GM19023 (cell line): ENCODE results near the gene STRIT1.

Experiments used
- ATAC-seq: cut with Tn5 transposase; IDR thresholded peaks from one replicate; pipeline ENCODE4 v1.9.1; 2021; ENCODE audit warnings: mild to moderate bottlenecking, moderate library complexity; ENCODE audit not compliant: unreplicated experiment

STRIT1 gene

GRCh38 chr3:155293516-155293915 is at the start of gene STRIT1:
STRIT1 (minus strand) TSS chr3:155293683.
- no peak for ATAC-seq

GRCh38 chr3:155342344-155342743 is 48.9 kb upstream of the STRIT1 start:
- ATAC-seq, result no peak

GRCh38 chr3:155339052-155339451 is 45.6 kb upstream of the STRIT1 start:
- ATAC-seq, result no peak

GRCh38 chr3:155335724-155336354 is 42.4 kb upstream of the STRIT1 start:
- no peak for ATAC-seq

GRCh38 chr3:155334914-155335723 is 41.6 kb upstream of the STRIT1 start:
- peak; percentile 76 for ATAC-seq

- ATAC-seq, result no peak
These were observed 40.9 kb upstream of the STRIT1 start for GRCh38 chr3:155334215-155334913.

GRCh38 chr3:155332716-155333115 is 39.2 kb upstream of the STRIT1 start:
- ATAC-seq, result no peak

- ATAC-seq, result no peak
These were observed 37.6 kb upstream of the STRIT1 start for GRCh38 chr3:155331078-155331477.

- no peak for ATAC-seq
These were observed 36.9 kb upstream of the STRIT1 start for GRCh38 chr3:155330370-155330769.

GRCh38 chr3:155329513-155330048 is 36.1 kb upstream of the STRIT1 start:
- no peak for ATAC-seq

- ATAC-seq, result no peak
These were observed 34.4 kb upstream of the STRIT1 start for GRCh38 chr3:155327871-155328270.

- ATAC-seq, result no peak
These were observed 33.9 kb upstream of the STRIT1 start for GRCh38 chr3:155327430-155327829.

GRCh38 chr3:155326901-155327300 is 33.4 kb upstream of the STRIT1 start:
- no peak for ATAC-seq

GRCh38 chr3:155326244-155326643 is 32.8 kb upstream of the STRIT1 start:
- no peak for ATAC-seq

- ATAC-seq, result no peak
These were observed 31.9 kb upstream of the STRIT1 start for GRCh38 chr3:155325263-155325835.

- ATAC-seq, result peak; percentile 79
These were observed 29.7 kb upstream of the STRIT1 start for GRCh38 chr3:155323063-155323666.

GRCh38 chr3:155321418-155321817 is 27.9 kb upstream of the STRIT1 start:
- ATAC-seq, result no peak

GRCh38 chr3:155320934-155321333 is 27.5 kb upstream of the STRIT1 start:
- ATAC-seq, result no peak

GRCh38 chr3:155318740-155319139 is 25.3 kb upstream of the STRIT1 start:
- no peak for ATAC-seq

- ATAC-seq, result no peak
These were observed 23.7 kb upstream of the STRIT1 start for GRCh38 chr3:155317211-155317610.

- no peak for ATAC-seq
These were observed 22.9 kb upstream of the STRIT1 start for GRCh38 chr3:155316426-155316825.
